H9 (cell line): ENCODE data around the gene C8G. TPM values are rescaled to one million over a fixed set of nuclear protein-coding genes. Genes with fewer than 3 reads are reported as not detected.

Source experiments
- DNase-seq: peaks from one replicate; pipeline ENCODE4 v3.0.0-alpha.2; 2017
- H2AFZ ChIP-seq: one replicate; pipeline ENCODE4 v1.6.1; 2013; ENCODE audit warnings: mild to moderate bottlenecking, low read length, control low read depth, moderate library complexity
- H2AK5ac ChIP-seq: 2 replicates; pipeline ENCODE4 v1.6.1; 2013; ENCODE audit warnings: low read length, control low read depth, mixed read lengths; ENCODE audit not compliant: insufficient read length
- H2BK120ac ChIP-seq: one replicate; pipeline ENCODE4 v1.6.1; 2013; ENCODE audit warnings: low read depth, mild to moderate bottlenecking, low read length, control low read depth, inconsistent platforms; ENCODE audit not compliant: poor library complexity, severe bottlenecking
- H2BK12ac ChIP-seq: 2 replicates; pipeline ENCODE4 v1.6.1; 2013; ENCODE audit warnings: low read length, control low read depth, mixed read lengths, low read depth; ENCODE audit not compliant: insufficient read length
- H2BK15ac ChIP-seq: 2 replicates; pipeline ENCODE4 v1.6.1; 2013; ENCODE audit warnings: low read depth, low read length, control low read depth
- H2BK20ac ChIP-seq: one replicate; pipeline ENCODE4 v1.6.1; 2013; ENCODE audit warnings: low read depth, mild to moderate bottlenecking, low read length, control low read depth, inconsistent platforms; ENCODE audit not compliant: poor library complexity, severe bottlenecking
- H2BK5ac ChIP-seq: 2 replicates; pipeline ENCODE4 v1.6.1; 2013; ENCODE audit warnings: low read length, control low read depth, mixed read lengths; ENCODE audit not compliant: insufficient read length
- H3K14ac ChIP-seq: 2 replicates; pipeline ENCODE4 v1.6.1; 2013; ENCODE audit warnings: low read length, control low read depth; ENCODE audit not compliant: insufficient read depth
- H3K18ac ChIP-seq: 2 replicates; pipeline ENCODE4 v1.6.1; 2013; ENCODE audit warnings: low read depth, mild to moderate bottlenecking, mixed read lengths, low read length, control low read depth; ENCODE audit not compliant: insufficient read length
- H3K23ac ChIP-seq: 2 replicates; pipeline ENCODE4 v1.6.1; 2013; ENCODE audit warnings: low read length, control low read depth, mixed read lengths, low read depth; ENCODE audit not compliant: insufficient read length
- H3K23me2 ChIP-seq: 2 replicates; pipeline ENCODE4 v1.6.1; 2013; ENCODE audit warnings: low read depth, mild to moderate bottlenecking, mixed read lengths, low read length, control low read depth; ENCODE audit not compliant: insufficient read length, poor library complexity, severe bottlenecking
- H3K27ac ChIP-seq: 2 replicates; pipeline ENCODE4 v1.5.1; 2013; ENCODE audit warnings: low read length, control low read depth, mixed read lengths, low read depth; ENCODE audit not compliant: insufficient read length
- H3K27me3 ChIP-seq: 2 replicates; pipeline ENCODE4 v1.6.1; 2013; ENCODE audit warnings: low read length, control low read depth, inconsistent platforms; ENCODE audit not compliant: insufficient read depth
- H3K4ac ChIP-seq: 2 replicates; pipeline ENCODE4 v1.6.1; 2013; ENCODE audit warnings: low read depth, mild to moderate bottlenecking, control low read depth, inconsistent platforms, low read length, moderate library complexity
- H3K4me1 ChIP-seq: 2 replicates; pipeline ENCODE4 v1.6.1; 2013; ENCODE audit warnings: low read length, control low read depth, inconsistent platforms; ENCODE audit not compliant: insufficient read depth
- H3K4me2 ChIP-seq: 2 replicates; pipeline ENCODE4 v1.6.1; 2013; ENCODE audit warnings: low read length, control low read depth, mixed read lengths; ENCODE audit not compliant: insufficient read length, insufficient read depth
- H3K56ac ChIP-seq: 2 replicates; pipeline ENCODE4 v1.6.1; 2013; ENCODE audit warnings: low read depth, mild to moderate bottlenecking, mixed read lengths, low read length, control low read depth; ENCODE audit not compliant: insufficient read length
- H3K79me1 ChIP-seq: 2 replicates; pipeline ENCODE4 v1.6.1; 2013; ENCODE audit warnings: low read depth, mild to moderate bottlenecking, moderate library complexity, low read length, control low read depth, inconsistent platforms; ENCODE audit not compliant: insufficient read depth, poor library complexity, severe bottlenecking
- H3K79me2 ChIP-seq: 2 replicates; pipeline ENCODE4 v1.6.1; 2013; ENCODE audit warnings: low read length, control low read depth, inconsistent platforms; ENCODE audit not compliant: insufficient read depth
- H3K9ac ChIP-seq: 2 replicates; pipeline ENCODE4 v1.6.1; 2013; ENCODE audit warnings: low read length, control low read depth, mixed read lengths; ENCODE audit not compliant: insufficient read length; ENCODE audit errors: extremely low read depth
- H3K9me3 ChIP-seq: one replicate; pipeline ENCODE4 v1.6.1; 2013; ENCODE audit warnings: low read depth, low read length, inconsistent platforms; ENCODE audit not compliant: control insufficient read depth
- H3T11ph ChIP-seq: one replicate; pipeline ENCODE4 v1.6.1; 2013; ENCODE audit warnings: mild to moderate bottlenecking, low read length, control low read depth, inconsistent platforms
- H4K20me1 ChIP-seq: one replicate; pipeline ENCODE4 v1.6.1; 2013; ENCODE audit not compliant: control insufficient read depth, insufficient read length, insufficient read depth
- H4K5ac ChIP-seq: 2 replicates; pipeline ENCODE4 v1.6.1; 2013; ENCODE audit warnings: low read depth, mild to moderate bottlenecking, mixed read lengths, low read length, control low read depth; ENCODE audit not compliant: insufficient read length
- H4K8ac ChIP-seq: replicated peaks from 2 replicates; pipeline ENCODE4 v1.6.1; 2013; ENCODE audit warnings: low read length, control low read depth, mixed read lengths, low read depth; ENCODE audit not compliant: insufficient read length
- H4K91ac ChIP-seq: 2 replicates; pipeline ENCODE4 v1.6.1; 2013; ENCODE audit warnings: low read depth, mild to moderate bottlenecking, moderate library complexity, mixed read lengths, low read length, control low read depth; ENCODE audit not compliant: insufficient read length
- H3K27ac Mint-ChIP-seq, 3 experiments: 2 replicates in 2 of 3; 3 replicates in 1 of 3; pipeline ENCODE4 v1.8.0; 2020 to 2021; ENCODE audit warnings: mixed read lengths in 3 of 3, mild to moderate bottlenecking in 1 of 3, moderate library complexity in 1 of 3
- H3K27me3 Mint-ChIP-seq: 2 replicates; pipeline ENCODE4 v1.8.0; 2021; ENCODE audit warnings: low read depth, mild to moderate bottlenecking, moderate library complexity, mixed read lengths
- H3K36me3 Mint-ChIP-seq, 3 experiments: 2 replicates in 2 of 3; 3 replicates in 1 of 3; pipeline ENCODE4 v1.8.0; 2020 to 2021; ENCODE audit warnings: low read depth in 3 of 3, mixed read lengths in 3 of 3; ENCODE audit not compliant: insufficient read depth in 1 of 3
- H3K4me1 Mint-ChIP-seq, 2 experiments: 2 replicates each; pipeline ENCODE4 v1.8.0; 2020; ENCODE audit warnings: mixed read lengths in 2 of 2
- H3K4me3 Mint-ChIP-seq, 2 experiments: 2 replicates in 1 of 2; 3 replicates in 1 of 2; pipeline ENCODE4 v1.8.0; 2020 to 2021; ENCODE audit warnings: mild to moderate bottlenecking in 2 of 2, mixed read lengths in 2 of 2, moderate library complexity in 1 of 2
- H3K9me3 Mint-ChIP-seq, 2 experiments: 2 replicates in 1 of 2; 3 replicates in 1 of 2; pipeline ENCODE4 v1.8.0; 2020; ENCODE audit warnings: mild to moderate bottlenecking in 2 of 2, mixed read lengths in 2 of 2, moderate library complexity in 1 of 2
- CTCF ChIP-seq: fragments of 200-600 bp; sonication (generic); conservative IDR thresholded peaks from 3 replicates; pipeline ENCODE4 v1.8.0; 2021; ENCODE audit warnings: antibody characterized with exemption, mild to moderate bottlenecking
- WGBS: extraction: QIAGEN DNeasy Blood & Tissue Kit; methylation state at CpG from one replicate; pipeline ENCODE4 v1.1.7; 2013; ENCODE audit warnings: missing lambda C conversion rate, low lambda C conversion rate, mixed read lengths; ENCODE audit not compliant: insufficient read length; ENCODE audit errors: extremely low coverage; 5-methylcytosine and 5-hydroxymethylcytosine counted together
- total RNA-seq: library from RNA; stranded (reverse); gene quantifications from 2 replicates; pipeline ENCODE4 v1.2.1, GENCODE V29; 2021

C8G gene
- total RNA-seq, 1 experiment from 2014 or later: 0.96 TPM

- Histone ChIP-seq H3K27me3 (no peaks in the 10 kb centered on the region), H2BK120ac (no peak overlapping the region), H3K23ac (no peak overlapping the region), H2BK12ac (no peak overlapping the region), H2BK20ac (no peak overlapping the region), H3K23me2 (peaks cover 9% of the 10 kb centered on the region), H3K27ac (no peak overlapping the region), H4K20me1 (no peaks in the 10 kb centered on the region), H3K79me2 (no peaks in the 10 kb centered on the region), H3K56ac (no peak overlapping the region), H2AFZ (no peak overlapping the region), H3K4me2 (no peak overlapping the region), H2AK5ac (no peak overlapping the region), H3K14ac (no peak overlapping the region), H4K91ac (no peak overlapping the region), H3K9me3 (no peaks in the 10 kb centered on the region), H3K79me1 (no peaks in the 10 kb centered on the region), H3K4ac (no peak overlapping the region), H3K18ac (no peak overlapping the region), H3K9ac (no peak overlapping the region), H2BK5ac (no peak overlapping the region), H4K8ac (no peak overlapping the region), H3T11ph (no peak overlapping the region), H3K4me1 (no peaks in the 10 kb centered on the region; the same call in 1 of the 2 replicates), H4K5ac (no peak overlapping the region), H2BK15ac (no peak overlapping the region)
- Mint-ChIP-seq H3K4me1 (peaks cover 2 to 9% of the 10 kb centered on the region in 2 experiments), H3K9me3 (no peaks in the 10 kb centered on the region), H3K27me3 (peaks cover 6% of the 10 kb centered on the region), H3K36me3 (no peaks in the 10 kb centered on the region), H3K27ac (no peak overlapping the region), H3K4me3 (peak overlapping the region in 1 of 2 experiments; percentile 63; a peak in 2 of 5 replicates)
- no CpG with 5 or more reads among the region's 15 CpGs for WGBS
- no peak for DNase-seq
- TF ChIP-seq CTCF: no peak
These were observed 29.9 kb downstream of the C8G start for GRCh38 chr9:136974817-136975535.
